ENCODE data around the gene CDK8.

Gene CDK8

GRCh38 chr13:26420282-26420960, 166.5 kb downstream of the CDK8 start:
- WGBS (ENCODE audit: extremely low coverage, insufficient coverage, low lambda C conversion rate), result no CpG with 5 or more reads among the region's 4 CpGs
- no peaks in the 10 kb centered on the region for H3K4me1 ChIP-seq (ENCODE audit: control insufficient read depth, low read depth, low read length)
- no peak overlapping the region for H4K5ac ChIP-seq (ENCODE audit: low read length)
- no peak overlapping the region for H2BK15ac ChIP-seq (replicated peaks; ENCODE audit: low read depth)
- no peak overlapping the region for H2BK5ac ChIP-seq (ENCODE audit: low read length)
- no peaks in the 10 kb centered on the region for H3K27me3 ChIP-seq (ENCODE audit: insufficient read depth, low read length, poor library complexity)
- H3K9ac ChIP-seq (ENCODE audit: low read length), result no peak overlapping the region
- H3K4me3 ChIP-seq (ENCODE audit: low read length), result no peak overlapping the region
- H3K79me2 ChIP-seq (ENCODE audit: control insufficient read depth, insufficient read depth, low read length), result no peaks in the 10 kb centered on the region
- H3K4me2 ChIP-seq (ENCODE audit: low read length), result no peak overlapping the region
- H3K36me3 ChIP-seq (ENCODE audit: control insufficient read depth, insufficient read depth, low read length), result no peaks in the 10 kb centered on the region
- H2AK5ac ChIP-seq (ENCODE audit: low read length), result no peak overlapping the region
- no peak overlapping the region for H4K8ac ChIP-seq (ENCODE audit: low read depth, low read length)
- H3K23ac ChIP-seq (ENCODE audit: low read length), result no peak overlapping the region
- no peaks in the 10 kb centered on the region for H3K79me1 ChIP-seq (ENCODE audit: low read length)
- no peak overlapping the region for H3K4ac ChIP-seq (ENCODE audit: low read depth, low read length)
- no peak overlapping the region for H3K18ac ChIP-seq (ENCODE audit: low read length)
- no peak for DNase-seq
- no peak overlapping the region for H3K56ac ChIP-seq (ENCODE audit: low read length)
- no peak overlapping the region for H2BK120ac ChIP-seq (ENCODE audit: low read depth, low read length)
- no peak overlapping the region for H3K27ac ChIP-seq (ENCODE audit: low read depth, low read length)

- H3K27me3 ChIP-seq (ENCODE audit: insufficient read depth, low read length, poor library complexity), result no peaks in the 10 kb centered on the region
- no peak overlapping the region for H3K4me2 ChIP-seq (ENCODE audit: low read length)
- H3K79me1 ChIP-seq (ENCODE audit: low read length), result no peaks in the 10 kb centered on the region
- no peak for DNase-seq
- no peak overlapping the region for H3K4me3 ChIP-seq (ENCODE audit: low read length)
- WGBS (ENCODE audit: extremely low coverage, insufficient coverage, low lambda C conversion rate), result no CpG with 5 or more reads among the region's 7 CpGs
- no peaks in the 10 kb centered on the region for H3K4me1 ChIP-seq (ENCODE audit: control insufficient read depth, low read depth, low read length)
- H3K56ac ChIP-seq (ENCODE audit: low read length), result no peak overlapping the region
- no peak overlapping the region for H3K4ac ChIP-seq (ENCODE audit: low read depth, low read length)
- H2BK15ac ChIP-seq (replicated peaks; ENCODE audit: low read depth), result no peak overlapping the region
- no peak overlapping the region for H2BK120ac ChIP-seq (ENCODE audit: low read depth, low read length)
- H3K79me2 ChIP-seq (ENCODE audit: control insufficient read depth, insufficient read depth, low read length), result no peaks in the 10 kb centered on the region
- H3K23ac ChIP-seq (ENCODE audit: low read length), result no peak overlapping the region
- no peak overlapping the region for H4K8ac ChIP-seq (ENCODE audit: low read depth, low read length)
- no peak overlapping the region for H3K9ac ChIP-seq (ENCODE audit: low read length)
- H2BK5ac ChIP-seq (ENCODE audit: low read length), result no peak overlapping the region
- H4K5ac ChIP-seq (ENCODE audit: low read length), result no peak overlapping the region
- no peak overlapping the region for H3K27ac ChIP-seq (ENCODE audit: low read depth, low read length)
- H3K18ac ChIP-seq (ENCODE audit: low read length), result no peak overlapping the region
- H2AK5ac ChIP-seq (ENCODE audit: low read length), result no peak overlapping the region
- H3K36me3 ChIP-seq (ENCODE audit: control insufficient read depth, insufficient read depth, low read length), result no peaks in the 10 kb centered on the region
These were observed 168.1 kb downstream of the CDK8 start for GRCh38 chr13:26422036-26422435.

- no peak overlapping the region for H3K27ac ChIP-seq (ENCODE audit: low read depth, low read length)
- WGBS (ENCODE audit: extremely low coverage, insufficient coverage, low lambda C conversion rate), result no CpG with 5 or more reads among the region's 3 CpGs
These were observed 169.7 kb downstream of the CDK8 start for GRCh38 chr13:26423629-26424028.

GRCh38 chr13:26424181-26424580, 170.3 kb downstream of the CDK8 start:
- Histone ChIP-seq H3K9ac (ENCODE audit: low read length) (no peak overlapping the region), H3K56ac (ENCODE audit: low read length) (no peak overlapping the region), H2AK5ac (ENCODE audit: low read length) (no peak overlapping the region), H4K5ac (ENCODE audit: low read length) (no peak overlapping the region), H3K79me2 (ENCODE audit: control insufficient read depth, insufficient read depth, low read length) (no peaks in the 10 kb centered on the region), H3K36me3 (ENCODE audit: control insufficient read depth, insufficient read depth, low read length) (no peaks in the 10 kb centered on the region), H3K4me3 (ENCODE audit: low read length) (no peak overlapping the region), H3K23ac (ENCODE audit: low read length) (no peak overlapping the region), H2BK120ac (ENCODE audit: low read depth, low read length) (no peak overlapping the region), H3K18ac (ENCODE audit: low read length) (no peak overlapping the region), H3K4me2 (ENCODE audit: low read length) (no peak overlapping the region), H2BK5ac (ENCODE audit: low read length) (no peak overlapping the region), H3K4ac (ENCODE audit: low read depth, low read length) (no peak overlapping the region), H3K79me1 (ENCODE audit: low read length) (no peaks in the 10 kb centered on the region), H3K27me3 (ENCODE audit: insufficient read depth, low read length, poor library complexity) (no peaks in the 10 kb centered on the region), H3K27ac (ENCODE audit: low read depth, low read length) (no peak overlapping the region), H3K4me1 (ENCODE audit: control insufficient read depth, low read depth, low read length) (no peaks in the 10 kb centered on the region), H4K8ac (ENCODE audit: low read depth, low read length) (no peak overlapping the region), H2BK15ac (replicated peaks; ENCODE audit: low read depth) (no peak overlapping the region)
- WGBS (ENCODE audit: extremely low coverage, insufficient coverage, low lambda C conversion rate), result no CpG with 5 or more reads among the region's 14 CpGs
- DNase-seq, result no peak

More at GRCh38 chr13:26423629-26424028, 169.7 kb downstream of the CDK8 start:
- H2BK5ac ChIP-seq (ENCODE audit: low read length), result no peak overlapping the region
- H3K36me3 ChIP-seq (ENCODE audit: control insufficient read depth, insufficient read depth, low read length), result no peaks in the 10 kb centered on the region
- no peak overlapping the region for H3K56ac ChIP-seq (ENCODE audit: low read length)
- no peak overlapping the region for H3K18ac ChIP-seq (ENCODE audit: low read length)
- no peak overlapping the region for H3K4ac ChIP-seq (ENCODE audit: low read depth, low read length)
- DNase-seq, result peak; percentile 80
- H2BK15ac ChIP-seq (replicated peaks; ENCODE audit: low read depth), result no peak overlapping the region
- H3K4me2 ChIP-seq (ENCODE audit: low read length), result no peak overlapping the region
- no peak overlapping the region for H4K8ac ChIP-seq (ENCODE audit: low read depth, low read length)
- no peak overlapping the region for H3K23ac ChIP-seq (ENCODE audit: low read length)
- H3K4me1 ChIP-seq (ENCODE audit: control insufficient read depth, low read depth, low read length), result no peaks in the 10 kb centered on the region
- H3K79me2 ChIP-seq (ENCODE audit: control insufficient read depth, insufficient read depth, low read length), result no peaks in the 10 kb centered on the region
- no peak overlapping the region for H3K4me3 ChIP-seq (ENCODE audit: low read length)
- H3K27me3 ChIP-seq (ENCODE audit: insufficient read depth, low read length, poor library complexity), result no peaks in the 10 kb centered on the region
- H4K5ac ChIP-seq (ENCODE audit: low read length), result no peak overlapping the region
- no peak overlapping the region for H2AK5ac ChIP-seq (ENCODE audit: low read length)
- no peak overlapping the region for H3K9ac ChIP-seq (ENCODE audit: low read length)
- H3K79me1 ChIP-seq (ENCODE audit: low read length), result no peaks in the 10 kb centered on the region
- no peak overlapping the region for H2BK120ac ChIP-seq (ENCODE audit: low read depth, low read length)

GRCh38 chr13:26425443-26426358, 171.8 kb downstream of the CDK8 start:
- Histone ChIP-seq H3K4ac (ENCODE audit: low read depth, low read length) (no peak overlapping the region), H3K79me1 (ENCODE audit: low read length) (no peaks in the 10 kb centered on the region), H4K5ac (ENCODE audit: low read length) (no peak overlapping the region), H3K27me3 (ENCODE audit: insufficient read depth, low read length, poor library complexity) (no peaks in the 10 kb centered on the region), H3K9ac (ENCODE audit: low read length) (no peak overlapping the region), H3K4me1 (ENCODE audit: control insufficient read depth, low read depth, low read length) (no peaks in the 10 kb centered on the region), H3K79me2 (ENCODE audit: control insufficient read depth, insufficient read depth, low read length) (no peaks in the 10 kb centered on the region), H3K36me3 (ENCODE audit: control insufficient read depth, insufficient read depth, low read length) (no peaks in the 10 kb centered on the region), H3K23ac (ENCODE audit: low read length) (no peak overlapping the region), H3K56ac (ENCODE audit: low read length) (no peak overlapping the region), H2BK120ac (ENCODE audit: low read depth, low read length) (no peak overlapping the region), H3K4me2 (ENCODE audit: low read length) (no peak overlapping the region), H3K4me3 (ENCODE audit: low read length) (no peak overlapping the region), H3K27ac (ENCODE audit: low read depth, low read length) (no peak overlapping the region), H3K18ac (ENCODE audit: low read length) (no peak overlapping the region), H4K8ac (ENCODE audit: low read depth, low read length) (no peak overlapping the region), H2AK5ac (ENCODE audit: low read length) (no peak overlapping the region), H2BK15ac (replicated peaks; ENCODE audit: low read depth) (no peak overlapping the region), H2BK5ac (ENCODE audit: low read length) (no peak overlapping the region)
- no CpG with 5 or more reads among the region's 9 CpGs for WGBS (ENCODE audit: extremely low coverage, insufficient coverage, low lambda C conversion rate)
- DNase-seq, result no peak
